Fibroblast of lung (primary cell): Measurements from ENCODE around the gene SLC51B. TPM values are rescaled to one million over a fixed set of nuclear protein-coding genes. Genes with fewer than 3 reads are reported as not detected.
A peak's percentile ranks its signal among the peaks of the same experiment; 100 is the strongest.

ENCODE experiments used
- DNase-seq, 2 donors: peaks; one replicate each; pipeline versions ENCODE4 v3.0.0 to v3.0.0-alpha.2; 2010; ENCODE audit warnings: low read depth in 2 of 2
- H2AFZ ChIP-seq: 2 replicates; pipeline ENCODE4 v1.5.1; 2012; ENCODE audit warnings: low read length, control low read depth, inconsistent platforms
- H3K27ac ChIP-seq: 2 replicates; pipeline ENCODE4 v1.5.1; 2011; ENCODE audit warnings: low read length, control low read depth; ENCODE audit not compliant: insufficient read depth
- H3K27me3 ChIP-seq: 2 replicates; pipeline ENCODE4 v1.5.1; 2011; ENCODE audit warnings: mild to moderate bottlenecking, low read length; ENCODE audit not compliant: control insufficient read depth, insufficient read depth
- H3K36me3 ChIP-seq: 2 replicates; pipeline ENCODE4 v1.5.1; 2011; ENCODE audit warnings: low read length; ENCODE audit not compliant: control insufficient read depth, insufficient read depth
- H3K4me1 ChIP-seq: 2 replicates; pipeline ENCODE4 v1.5.1; 2011; ENCODE audit warnings: low read length; ENCODE audit not compliant: control insufficient read depth, insufficient read depth; ENCODE audit errors: extremely low read depth
- H3K4me2 ChIP-seq: 2 replicates; pipeline ENCODE4 v1.5.1; 2011; ENCODE audit warnings: low read length, control low read depth; ENCODE audit not compliant: insufficient read depth; ENCODE audit errors: extremely low read depth
- H3K4me3 ChIP-seq, 4 experiments: fragments of 200-600 bp in 1 of 4; sonication (generic) in 1 of 4; replicated peaks in 1 of 4; 2 replicates each; pipeline ENCODE4 v1.5.1; 2011 to 2016; ENCODE audit warnings: low read length in 4 of 4, low read depth in 3 of 4, mild to moderate bottlenecking in 3 of 4, control low read depth in 2 of 4, inconsistent platforms in 1 of 4, mixed read lengths in 1 of 4; ENCODE audit not compliant: insufficient read depth in 1 of 4; ENCODE audit errors: control extremely low read depth in 1 of 4
- H3K79me2 ChIP-seq: 2 replicates; pipeline ENCODE4 v1.5.1; 2012; ENCODE audit warnings: mild to moderate bottlenecking, low read length, inconsistent platforms; ENCODE audit not compliant: control insufficient read depth, insufficient read depth
- H3K9ac ChIP-seq: 2 replicates; pipeline ENCODE4 v1.5.1; 2011; ENCODE audit warnings: mild to moderate bottlenecking, low read length, control low read depth; ENCODE audit not compliant: insufficient read depth
- H3K9me3 ChIP-seq: 2 replicates; pipeline ENCODE4 v1.5.1; 2012; ENCODE audit warnings: low read depth, low read length; ENCODE audit not compliant: control insufficient read depth, insufficient read depth
- H4K20me1 ChIP-seq: 2 replicates; pipeline ENCODE4 v1.5.1; 2011; ENCODE audit warnings: low read length; ENCODE audit not compliant: control insufficient read depth, insufficient read depth; ENCODE audit errors: extremely low read depth
- EZH2 ChIP-seq: IDR thresholded peaks from 2 replicates; pipeline ENCODE4 v1.5.1; 2012; ENCODE audit warnings: low read length, control low read depth, mild to moderate bottlenecking; ENCODE audit errors: missing control alignments
- polyA plus RNA-seq, 2 donors: library from polyadenylated mRNA; depleted of rRNA in 1 of 2; stranded (reverse) in 1 of 2; unstranded in 1 of 2; fragments of >200 nt; gene quantifications; 2 replicates each; pipeline ENCODE4 v1.2.1, GENCODE V29; 2011 to 2012; ENCODE audit warnings: missing spikeins in 1 of 2
- total RNA-seq: library from RNA; depleted of rRNA; stranded (reverse); fragments of >200 nt; gene quantifications from 2 replicates; pipeline ENCODE4 v1.2.1, GENCODE V29; 2014
- TF ChIP-seq, protein P1 (sequence below), 2 donors: IDR thresholded peaks in 1 of 2; conservative IDR thresholded peaks in 1 of 2; 1 replicate in 1 of 2; 2 replicates in 1 of 2; pipeline ENCODE4 v1.5.1; 2011 to 2012; ENCODE audit warnings: low read length in 2 of 2, control low read depth in 1 of 2, inconsistent platforms in 1 of 2, low read depth in 1 of 2, mild to moderate bottlenecking in 1 of 2

Gene SLC51B
- total and polyA plus RNA-seq, 2 donors (not counting 1 experiment from before 2014, with no cell fraction given): 0.66 to 0.98 TPM

- Histone ChIP-seq H3K4me1 (peaks cover 34% of the 10 kb centered on the region), H3K4me3 (peak overlapping the region; percentile 36 to 80 (median 58)), H3K27ac (no peak overlapping the region), H3K79me2 (no peaks in the 10 kb centered on the region), H3K9ac (no peak overlapping the region), H3K9me3 (no peaks in the 10 kb centered on the region), H3K4me2 (peak overlapping the region; percentile 65), H3K27me3 (peaks cover 9% of the 10 kb centered on the region), H2AFZ (no peak overlapping the region), H4K20me1 (no peaks in the 10 kb centered on the region), H3K36me3 (no peaks in the 10 kb centered on the region)
- TF ChIP-seq, protein P1, sequence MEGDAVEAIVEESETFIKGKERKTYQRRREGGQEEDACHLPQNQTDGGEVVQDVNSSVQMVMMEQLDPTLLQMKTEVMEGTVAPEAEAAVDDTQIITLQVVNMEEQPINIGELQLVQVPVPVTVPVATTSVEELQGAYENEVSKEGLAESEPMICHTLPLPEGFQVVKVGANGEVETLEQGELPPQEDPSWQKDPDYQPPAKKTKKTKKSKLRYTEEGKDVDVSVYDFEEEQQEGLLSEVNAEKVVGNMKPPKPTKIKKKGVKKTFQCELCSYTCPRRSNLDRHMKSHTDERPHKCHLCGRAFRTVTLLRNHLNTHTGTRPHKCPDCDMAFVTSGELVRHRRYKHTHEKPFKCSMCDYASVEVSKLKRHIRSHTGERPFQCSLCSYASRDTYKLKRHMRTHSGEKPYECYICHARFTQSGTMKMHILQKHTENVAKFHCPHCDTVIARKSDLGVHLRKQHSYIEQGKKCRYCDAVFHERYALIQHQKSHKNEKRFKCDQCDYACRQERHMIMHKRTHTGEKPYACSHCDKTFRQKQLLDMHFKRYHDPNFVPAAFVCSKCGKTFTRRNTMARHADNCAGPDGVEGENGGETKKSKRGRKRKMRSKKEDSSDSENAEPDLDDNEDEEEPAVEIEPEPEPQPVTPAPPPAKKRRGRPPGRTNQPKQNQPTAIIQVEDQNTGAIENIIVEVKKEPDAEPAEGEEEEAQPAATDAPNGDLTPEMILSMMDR (conservative IDR thresholded peaks at IDR 0.05 in 1 of 2, IDR thresholded peaks at IDR 0.05 in 1 of 2; ENCODE audit: low read depth in 1 of 2, low read length in 2 of 2): no peak
- no peak for TF ChIP-seq EZH2
- peak in 1 of 2 donors; percentile 52 for DNase-seq
Observed at GRCh38 chr15:65066001-65066634, 20.9 kb downstream of the SLC51B start.

GRCh38 chr15:65066635-65067316, 21.6 kb downstream of the SLC51B start:
- Histone ChIP-seq H3K36me3 (no peaks in the 10 kb centered on the region), H3K27me3 (peaks cover 9% of the 10 kb centered on the region), H3K4me2 (peak overlapping the region; percentile 75), H3K9me3 (no peaks in the 10 kb centered on the region), H4K20me1 (no peaks in the 10 kb centered on the region), H3K4me1 (peaks cover 40% of the 10 kb centered on the region), H3K9ac (no peak overlapping the region), H3K4me3 (peak overlapping the region; percentile 36 to 80 (median 68)), H3K79me2 (no peaks in the 10 kb centered on the region), H3K27ac (no peak overlapping the region), H2AFZ (no peak overlapping the region)
- TF ChIP-seq, protein P1 (conservative IDR thresholded peaks at IDR 0.05 in 1 of 2, IDR thresholded peaks at IDR 0.05 in 1 of 2; ENCODE audit: low read depth in 1 of 2, low read length in 2 of 2): no peak
- no peak for TF ChIP-seq EZH2
- DNase-seq: no peak

DNA sequence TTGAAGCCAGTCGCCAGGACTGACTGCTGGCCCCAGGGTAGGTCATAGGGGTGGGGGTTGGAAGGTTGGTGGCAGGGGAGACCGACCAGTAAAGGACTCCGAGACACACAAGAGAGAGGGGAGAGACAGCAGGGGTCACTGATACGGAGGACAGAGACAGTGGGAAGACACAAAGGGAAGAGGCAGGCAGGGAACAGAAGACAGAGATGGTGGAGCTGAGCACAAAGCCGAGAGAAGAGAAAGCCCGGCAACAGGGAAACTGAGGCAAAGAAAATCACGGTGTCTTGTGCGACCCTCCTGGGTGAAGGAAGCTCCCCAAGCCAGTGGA, 22.1 kb downstream of the SLC51B start:
- Histone ChIP-seq H3K4me2 (peak overlapping the region; percentile 75), H3K4me3 (peak overlapping the region; percentile 36 to 80 (median 68)), H3K27ac (no peak overlapping the region), H3K9ac (peak overlapping the region; percentile 34), H3K9me3 (no peaks in the 10 kb centered on the region), H3K36me3 (no peaks in the 10 kb centered on the region), H3K27me3 (peaks cover 9% of the 10 kb centered on the region), H3K79me2 (no peaks in the 10 kb centered on the region), H4K20me1 (no peaks in the 10 kb centered on the region), H3K4me1 (peaks cover 44% of the 10 kb centered on the region), H2AFZ (no peak overlapping the region)
- DNase-seq: no peak
- peak; percentile 57 for TF ChIP-seq EZH2
- TF ChIP-seq, protein P1 (conservative IDR thresholded peaks at IDR 0.05 in 1 of 2, IDR thresholded peaks at IDR 0.05 in 1 of 2; ENCODE audit: low read depth in 1 of 2, low read length in 2 of 2): no peak
